ENCODE measurements around the gene PTPRG.

Gene PTPRG

GRCh38 chr3:62093025-62093424 lies 531.7 kb downstream of the PTPRG start:
- no peak for DNase-seq

GRCh38 chr3:62094461-62094860 lies 533.1 kb downstream of the PTPRG start:
- no peak for DNase-seq

- no peak for DNase-seq
Measured at GRCh38 chr3:62095080-62095479, 533.7 kb downstream of the PTPRG start.

- no peak for DNase-seq
Measured at GRCh38 chr3:62095756-62096155, 534.4 kb downstream of the PTPRG start.

GRCh38 chr3:62096521-62096920 lies 535.1 kb downstream of the PTPRG start:
- DNase-seq: no peak

GRCh38 chr3:62097121-62097520 lies 535.8 kb downstream of the PTPRG start:
- DNase-seq: no peak

GRCh38 chr3:62098646-62099365 lies 537.4 kb downstream of the PTPRG start:
- no peak for DNase-seq

- DNase-seq: peak; percentile 36
Measured at GRCh38 chr3:62100282-62100989, 539.1 kb downstream of the PTPRG start.

GRCh38 chr3:62101488-62101887 lies 540.1 kb downstream of the PTPRG start:
- DNase-seq: no peak

- no peak for DNase-seq
Measured at GRCh38 chr3:62103531-62103930, 542.2 kb downstream of the PTPRG start.

- no peak for DNase-seq
Measured at GRCh38 chr3:62109534-62109933, 548.2 kb downstream of the PTPRG start.

- no peak for DNase-seq
Measured at GRCh38 chr3:62110443-62111225, 549.3 kb downstream of the PTPRG start.

- DNase-seq: no peak
Measured at GRCh38 chr3:62113092-62113491, 551.7 kb downstream of the PTPRG start.

- no peak for DNase-seq
Measured at GRCh38 chr3:62114763-62115162, 553.4 kb downstream of the PTPRG start.

- no peak for DNase-seq
Measured at GRCh38 chr3:62117903-62118548, 556.7 kb downstream of the PTPRG start.

- DNase-seq: no peak
Measured at GRCh38 chr3:62119139-62119538, 557.8 kb downstream of the PTPRG start.

- DNase-seq: no peak
Measured at GRCh38 chr3:62122819-62123218, 561.4 kb downstream of the PTPRG start.

GRCh38 chr3:62125380-62125779 lies 564.0 kb downstream of the PTPRG start:
- DNase-seq: no peak

- DNase-seq: no peak
Measured at GRCh38 chr3:62127116-62127515, 565.7 kb downstream of the PTPRG start.

- no peak for DNase-seq
Measured at GRCh38 chr3:62128051-62128450, 566.7 kb downstream of the PTPRG start.

- DNase-seq: no peak
Measured at GRCh38 chr3:62128681-62129080, 567.3 kb downstream of the PTPRG start.

GRCh38 chr3:62131050-62131449 lies 569.7 kb downstream of the PTPRG start:
- DNase-seq: no peak

- no peak for DNase-seq
Measured at GRCh38 chr3:62131620-62132019, 570.2 kb downstream of the PTPRG start.

All from NCI-H2029 treated with DMSO at 0.1 percent for 48 hours (cell line).